Measurements from ENCODE around the gene G6PD.
A peak's percentile ranks its signal among the peaks of the same experiment; 100 is the strongest.
"Not testable (repeated sequence)": the region's sequence is repeated elsewhere in the genome, so short reads cannot be mapped to it uniquely, and the experiment has no call there.

Gene G6PD

DNA sequence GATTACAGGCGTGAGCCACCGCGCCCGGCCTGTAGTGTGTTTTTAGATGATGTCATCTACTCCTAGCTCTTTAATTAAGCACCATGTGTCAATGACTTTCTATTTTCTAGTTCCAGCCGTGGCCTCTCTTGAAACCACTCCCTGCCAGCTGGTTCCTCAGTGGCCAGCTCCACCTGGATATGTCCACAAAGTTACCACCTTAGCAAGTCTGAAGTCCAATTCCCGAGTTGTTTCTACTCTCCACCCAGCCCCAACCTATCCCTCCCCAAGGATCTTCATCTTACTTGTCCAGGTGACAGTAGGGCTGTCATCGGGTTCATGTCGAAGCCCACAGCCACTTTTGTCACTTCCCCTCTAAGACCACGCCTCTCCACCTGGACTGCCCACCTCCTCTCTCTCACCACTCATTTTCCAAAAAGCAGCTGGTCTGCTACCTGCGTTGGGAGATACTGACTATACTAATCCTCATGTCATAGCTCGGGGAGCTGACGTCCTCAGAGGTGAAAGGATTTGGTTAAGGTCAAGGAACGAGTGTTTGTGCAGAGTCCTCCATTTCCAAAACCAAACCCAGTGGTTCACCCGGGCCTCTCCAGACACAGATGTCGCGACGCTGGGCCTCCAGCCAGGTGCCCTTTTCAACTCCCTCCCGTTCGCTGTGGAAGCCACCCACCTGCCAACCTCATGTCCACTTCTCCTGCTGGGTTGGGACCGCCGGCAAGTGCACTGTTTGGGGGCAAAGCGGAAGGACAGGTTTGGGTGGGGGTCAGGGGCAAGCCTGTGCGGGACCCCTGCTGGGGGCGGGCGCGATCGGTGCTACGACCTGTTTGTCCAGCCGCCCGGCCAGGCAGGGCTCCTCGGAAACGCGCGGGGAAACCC, 31.3 kb downstream of the G6PD start:
- DNase-seq (ENCODE audit: low read depth), result no peak

DNA sequence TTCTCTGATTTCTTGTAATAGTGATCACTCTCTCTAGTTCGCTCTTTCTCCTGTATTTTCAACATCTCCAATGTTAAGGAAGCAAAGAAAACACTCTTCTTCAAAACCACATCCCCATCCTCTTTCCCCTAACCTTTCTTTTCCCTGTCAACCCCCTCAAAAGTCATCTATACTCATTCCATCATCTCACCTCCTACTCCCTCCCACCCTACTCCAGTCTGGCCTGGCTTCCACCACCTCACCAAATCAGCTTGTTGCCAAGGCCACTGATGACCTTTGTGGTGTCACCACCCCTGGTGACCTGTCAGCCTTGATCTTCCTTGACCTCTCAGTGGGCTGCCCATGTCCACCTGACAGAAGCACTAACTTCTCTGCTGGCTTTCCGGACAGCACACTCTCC, 32.9 kb downstream of the G6PD start:
- no peak for DNase-seq (ENCODE audit: low read depth)

DNA sequence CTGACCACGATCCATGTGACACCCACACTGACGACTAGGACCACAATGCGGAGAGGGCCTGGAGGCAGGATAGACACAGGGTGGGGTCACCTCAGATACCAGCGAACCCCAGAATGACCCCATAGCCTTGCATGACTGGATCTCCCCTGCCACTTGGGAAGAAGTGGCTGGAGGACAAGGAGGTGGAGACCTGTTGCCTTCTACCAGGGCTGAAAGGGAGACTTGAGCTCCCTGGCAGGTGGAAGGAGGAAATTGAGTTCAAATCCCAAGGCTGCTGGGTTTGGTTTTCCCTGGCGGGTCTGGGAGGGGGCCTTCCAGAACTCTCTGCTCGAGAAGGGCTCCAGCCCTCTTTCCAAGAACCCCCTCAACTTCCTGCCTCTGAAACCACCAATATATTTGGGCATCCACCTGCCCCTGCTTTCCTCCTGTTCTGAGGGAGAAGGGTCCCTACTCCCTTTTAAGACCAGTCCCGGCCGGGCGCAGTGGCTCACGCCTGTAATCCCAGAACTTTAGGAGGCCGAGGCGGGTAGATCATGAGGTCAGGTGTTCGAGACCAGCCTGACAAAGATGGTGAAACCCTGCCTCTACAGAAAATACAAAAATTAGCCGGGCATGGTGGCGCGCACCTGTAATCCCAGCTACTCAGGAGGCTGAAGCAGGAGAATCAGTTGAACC, 33.6 kb downstream of the G6PD start:
- DNase-seq (ENCODE audit: low read depth), result no peak

DNA sequence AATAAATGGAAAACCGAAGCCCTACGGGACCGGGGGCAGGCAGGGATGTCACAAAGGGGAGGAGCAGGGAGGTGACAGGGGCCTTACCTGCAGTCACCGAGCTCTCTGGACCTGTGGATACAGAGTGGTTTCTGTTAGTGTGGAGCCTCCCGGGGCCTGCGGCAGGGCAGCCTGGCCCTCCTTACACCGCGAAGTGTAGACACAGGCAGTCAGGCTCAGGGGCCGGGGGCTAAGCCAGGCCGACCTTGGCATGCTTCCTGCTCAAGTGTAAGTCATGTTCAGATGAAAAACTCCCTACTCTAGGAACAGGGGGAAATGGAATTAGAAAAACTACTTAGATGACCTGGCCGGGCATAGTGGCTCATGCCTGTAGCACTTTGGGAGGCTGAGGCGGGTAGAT, 34.9 kb downstream of the G6PD start:
- DNase-seq (ENCODE audit: low read depth), result no peak

DNA sequence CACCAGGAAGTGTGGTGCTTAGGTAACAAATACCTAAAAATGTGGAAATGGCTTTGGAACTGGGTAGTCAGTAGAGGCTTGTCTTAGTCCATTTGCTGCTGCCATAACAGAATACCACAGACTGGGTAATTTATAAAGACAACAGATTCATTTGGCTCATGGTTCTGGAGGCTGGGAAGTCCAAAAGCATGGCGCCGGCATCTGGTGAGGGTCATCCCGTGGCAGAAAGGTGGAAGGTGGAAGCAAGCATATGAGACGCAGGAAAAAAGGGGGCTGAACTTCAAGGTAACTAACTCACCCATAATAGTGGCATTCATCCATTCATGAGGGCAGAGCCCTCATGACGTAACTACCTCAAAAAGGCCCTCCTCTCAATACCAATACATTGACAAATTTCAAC, 37.2 kb downstream of the G6PD start:
- DNase-seq (ENCODE audit: low read depth), result no peak

DNA sequence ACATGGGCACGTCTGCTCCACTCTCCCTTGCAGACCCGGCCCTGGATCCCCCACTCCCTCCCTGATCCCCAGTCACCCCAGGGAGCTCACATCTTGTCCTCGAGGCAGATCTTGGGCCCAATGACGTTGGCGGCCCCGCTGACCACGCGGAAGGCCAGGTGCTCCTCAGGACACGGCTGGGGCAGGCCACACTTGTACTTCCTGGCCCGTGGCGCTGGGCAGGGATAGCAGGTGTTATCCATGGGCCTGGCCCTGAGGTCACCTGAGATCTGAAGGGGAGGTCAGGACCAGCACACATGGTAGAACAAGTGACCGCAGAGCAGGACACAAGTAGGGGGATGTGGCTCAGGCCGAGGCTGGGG, 38.3 kb downstream of the G6PD start:
- no peak for DNase-seq (ENCODE audit: low read depth)

DNA sequence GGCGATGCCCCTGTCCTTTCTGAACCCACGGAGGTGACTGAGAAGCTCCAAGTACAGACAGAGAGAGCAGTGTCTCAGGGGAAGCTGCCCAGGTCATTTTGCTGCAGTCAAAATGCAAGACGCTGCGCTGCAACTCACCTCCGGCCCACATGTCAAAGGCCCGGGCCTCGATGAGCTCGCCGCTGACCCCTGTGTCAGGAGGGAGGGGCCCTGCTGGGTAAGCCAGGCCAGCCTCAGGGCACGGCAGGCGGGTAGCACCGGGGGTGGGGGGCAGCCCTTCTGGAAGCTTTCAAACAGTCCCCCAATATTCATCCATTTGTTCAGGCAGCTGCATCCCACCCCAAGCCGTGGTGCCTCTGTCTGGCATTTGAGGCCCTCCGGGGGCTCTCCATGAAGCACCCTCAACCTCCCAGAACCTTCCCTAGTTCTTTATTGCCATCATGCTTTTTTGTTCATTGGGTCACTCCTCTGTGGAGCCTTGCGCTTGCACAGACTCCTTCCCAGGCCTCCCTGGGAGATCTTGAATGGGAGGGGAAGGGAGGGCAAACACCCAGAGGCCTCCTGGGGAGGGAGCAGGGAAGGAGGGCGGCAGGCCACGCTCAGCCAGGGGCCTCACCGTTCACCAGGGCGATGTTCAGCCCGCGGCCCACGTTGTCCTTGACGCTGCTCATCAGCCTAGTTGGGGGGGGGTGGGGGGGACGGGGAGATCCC, 38.8 kb downstream of the G6PD start:
- no peak for DNase-seq (ENCODE audit: low read depth)

DNA sequence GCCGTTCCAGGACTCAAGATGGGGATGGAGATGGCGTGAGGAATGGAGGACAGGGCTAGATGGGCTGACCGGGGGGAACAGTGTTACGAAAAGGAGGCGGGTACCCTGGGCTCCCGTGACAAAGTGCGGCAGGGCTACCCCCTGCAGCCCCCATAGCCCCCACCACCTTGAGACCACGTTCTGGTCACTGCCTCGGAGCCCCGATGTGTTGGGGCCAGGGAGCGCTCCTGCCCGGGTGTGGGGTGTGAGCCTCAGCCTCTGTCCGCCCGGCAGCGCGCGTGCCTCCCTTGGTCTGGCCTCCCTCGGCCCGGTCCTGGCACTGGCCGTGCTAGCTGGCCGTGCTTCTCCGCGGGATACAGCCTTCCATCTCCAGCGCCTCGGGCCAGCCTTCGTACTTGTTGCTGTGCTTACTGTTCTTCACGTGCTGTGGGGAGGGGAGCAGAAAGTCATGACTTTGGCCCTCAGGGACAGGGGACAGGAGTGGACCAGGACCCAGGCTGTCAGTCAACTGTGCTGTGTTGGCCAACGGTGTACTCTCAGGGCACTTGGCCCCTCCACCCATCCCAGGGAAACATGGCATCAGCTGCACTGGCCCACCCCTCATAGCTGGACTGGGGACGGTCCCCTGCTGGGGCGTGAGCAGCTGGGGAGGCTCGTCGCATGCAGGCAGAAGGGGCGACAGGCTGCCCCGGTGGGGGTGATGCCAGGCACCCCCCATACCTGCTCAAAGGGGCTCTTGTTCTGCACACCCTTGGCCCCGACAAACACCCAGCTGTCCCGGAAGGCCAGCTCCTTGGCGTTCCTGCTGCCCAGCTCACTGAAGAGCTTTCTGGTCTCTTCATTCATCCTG, 39.9 kb downstream of the G6PD start:
- DNase-seq (ENCODE audit: low read depth), result no peak

DNA sequence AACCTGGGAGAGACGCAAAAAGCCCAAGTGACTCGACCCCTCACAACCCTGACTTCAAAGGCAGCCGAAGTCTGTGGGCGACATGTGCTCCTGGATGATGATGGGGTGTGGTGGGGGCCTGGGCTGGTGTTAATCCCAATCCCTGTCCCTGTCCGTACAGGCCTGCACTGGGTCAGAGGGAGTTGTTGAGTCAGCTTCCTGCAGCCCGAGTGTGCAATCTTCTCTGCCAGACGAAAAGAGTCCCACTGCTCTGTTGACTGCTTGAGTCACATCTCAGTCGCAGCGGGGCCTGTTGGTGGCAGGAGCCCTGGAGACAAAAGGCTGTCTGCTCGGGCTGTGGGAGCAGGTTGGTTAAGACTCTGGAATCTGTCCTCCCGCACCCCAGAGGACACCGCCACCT, 40.9 kb downstream of the G6PD start:
- DNase-seq (ENCODE audit: low read depth), result no peak

DNA sequence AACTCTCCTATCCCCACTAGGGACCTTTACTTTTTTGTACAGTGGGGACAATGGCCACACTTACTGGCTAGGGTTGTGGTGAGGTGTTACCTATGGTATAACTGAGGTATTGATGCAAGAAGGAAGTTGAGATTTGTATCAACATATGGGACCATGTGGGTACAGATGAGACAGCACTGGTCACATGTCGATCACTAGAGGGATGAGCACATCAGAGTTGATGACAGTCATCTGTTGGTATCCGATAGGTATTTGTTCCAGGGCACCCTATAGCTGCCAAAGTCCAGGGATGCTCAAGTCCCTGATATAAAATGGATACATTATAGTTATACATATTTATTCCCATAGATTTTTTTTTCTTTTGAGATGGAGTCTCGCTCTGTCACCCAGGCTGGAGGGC, 43.7 kb downstream of the G6PD start:
- DNase-seq (ENCODE audit: low read depth), result no peak

DNA sequence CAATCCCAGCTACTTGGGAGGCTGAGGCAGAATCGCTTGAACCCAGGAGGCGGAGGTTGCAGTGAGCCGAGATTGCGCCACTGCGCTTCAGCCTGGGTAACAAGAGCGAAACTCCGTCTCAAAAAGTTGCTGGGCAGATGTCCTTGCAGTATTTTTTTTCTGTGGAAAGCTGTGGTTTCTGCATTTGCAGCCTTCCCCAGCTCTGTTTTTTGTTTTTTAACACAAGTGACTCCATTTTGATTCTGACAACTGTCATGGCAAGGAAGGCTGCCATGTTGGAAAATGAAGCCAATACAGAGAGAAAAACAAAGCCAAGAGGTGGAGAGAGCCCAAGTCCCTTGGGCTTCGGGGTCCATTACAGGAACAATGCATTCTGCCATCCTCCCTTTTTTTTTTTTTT, 44.5 kb downstream of the G6PD start:
- no peak for DNase-seq (ENCODE audit: low read depth)

DNA sequence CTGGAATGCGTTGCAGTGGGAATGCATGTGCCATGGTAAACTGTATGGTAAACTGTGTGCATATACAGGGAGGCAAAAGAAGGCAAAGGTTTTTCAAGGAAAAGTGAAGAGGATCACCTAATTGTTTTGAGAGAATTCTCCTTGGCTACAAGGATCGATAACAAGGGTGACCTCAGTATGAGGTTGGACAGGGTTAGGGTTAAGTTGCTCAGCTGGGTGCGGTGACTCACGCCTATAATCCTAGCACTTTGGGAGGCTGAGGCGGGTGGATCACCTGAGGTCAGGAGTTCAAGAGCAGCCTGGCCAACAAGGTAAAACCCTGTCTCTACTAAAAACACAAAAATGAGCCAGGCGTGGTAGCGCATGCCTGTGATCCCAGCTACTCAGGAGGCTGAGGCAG, 45.2 kb downstream of the G6PD start:
- not testable (repeated sequence) for DNase-seq (ENCODE audit: low read depth)

DNA sequence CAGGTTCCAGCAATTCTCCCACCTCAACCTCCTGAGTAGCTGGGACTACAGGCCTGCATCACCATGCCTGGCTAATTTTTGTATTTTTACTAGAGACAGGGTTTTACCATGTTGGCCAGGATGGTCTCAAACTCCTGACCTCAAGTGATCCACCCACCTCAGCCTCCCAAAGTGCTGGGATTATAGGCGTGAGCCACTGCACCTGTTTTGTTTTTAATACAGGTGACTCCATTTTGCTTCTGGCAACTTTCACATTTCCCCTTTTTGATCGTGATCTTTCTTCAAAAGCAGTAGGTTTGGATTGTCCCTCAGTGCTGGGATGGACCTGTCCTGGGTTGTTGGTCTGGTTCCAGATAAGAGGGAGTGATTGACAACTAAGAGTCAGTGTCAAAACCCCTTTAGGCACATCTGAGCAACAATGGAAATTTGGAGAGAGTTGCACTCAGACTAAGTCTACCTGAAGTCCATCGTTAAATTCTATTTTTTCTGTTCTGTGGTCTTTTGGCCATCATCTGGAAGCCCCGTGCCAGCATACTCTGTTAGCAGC, 50.0 kb downstream of the G6PD start:
- DNase-seq (ENCODE audit: low read depth), result not testable (repeated sequence)

DNA sequence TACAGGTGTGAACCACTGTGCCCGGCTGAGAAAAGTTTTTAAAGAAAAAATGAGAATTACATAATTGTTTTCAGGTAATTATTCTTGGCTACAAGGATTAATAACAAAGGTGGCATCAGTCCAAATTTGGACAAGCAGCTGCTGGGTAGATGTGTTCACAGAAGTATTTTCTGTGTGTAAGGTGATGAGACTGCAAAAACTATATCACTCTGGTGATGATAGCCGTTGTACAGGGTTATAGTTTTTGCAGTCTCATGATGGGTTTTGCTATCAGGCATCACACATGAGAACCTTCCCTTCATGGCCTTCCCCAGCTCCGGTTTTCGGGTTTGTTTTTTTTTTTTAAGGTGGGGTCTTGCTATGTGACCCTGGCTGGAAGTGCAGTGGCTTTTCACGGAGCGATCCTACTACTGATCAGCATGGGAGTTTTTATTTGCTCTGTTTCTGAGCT, 51.1 kb downstream of the G6PD start:
- DNase-seq (ENCODE audit: low read depth), result no peak

DNA sequence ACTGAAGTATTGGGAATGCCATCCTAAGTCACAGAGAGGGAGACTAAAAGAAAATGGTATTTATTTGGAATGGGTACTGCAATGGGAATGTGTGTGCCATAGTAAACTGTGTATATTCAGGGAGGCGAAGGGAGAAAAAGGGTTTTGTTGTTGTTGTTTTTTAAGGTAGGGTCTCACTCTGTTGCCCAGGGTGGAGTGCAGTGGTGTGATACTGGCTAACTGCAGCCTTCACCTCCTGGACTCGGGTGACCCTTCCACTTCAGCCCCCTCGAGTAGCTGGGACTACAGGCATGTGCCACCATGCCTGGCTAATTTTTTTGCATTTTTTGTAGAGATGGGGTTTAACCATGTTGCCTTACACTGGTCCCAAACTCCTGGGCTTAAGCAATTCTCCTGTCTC, 51.9 kb downstream of the G6PD start:
- DNase-seq (ENCODE audit: low read depth), result no peak

DNA sequence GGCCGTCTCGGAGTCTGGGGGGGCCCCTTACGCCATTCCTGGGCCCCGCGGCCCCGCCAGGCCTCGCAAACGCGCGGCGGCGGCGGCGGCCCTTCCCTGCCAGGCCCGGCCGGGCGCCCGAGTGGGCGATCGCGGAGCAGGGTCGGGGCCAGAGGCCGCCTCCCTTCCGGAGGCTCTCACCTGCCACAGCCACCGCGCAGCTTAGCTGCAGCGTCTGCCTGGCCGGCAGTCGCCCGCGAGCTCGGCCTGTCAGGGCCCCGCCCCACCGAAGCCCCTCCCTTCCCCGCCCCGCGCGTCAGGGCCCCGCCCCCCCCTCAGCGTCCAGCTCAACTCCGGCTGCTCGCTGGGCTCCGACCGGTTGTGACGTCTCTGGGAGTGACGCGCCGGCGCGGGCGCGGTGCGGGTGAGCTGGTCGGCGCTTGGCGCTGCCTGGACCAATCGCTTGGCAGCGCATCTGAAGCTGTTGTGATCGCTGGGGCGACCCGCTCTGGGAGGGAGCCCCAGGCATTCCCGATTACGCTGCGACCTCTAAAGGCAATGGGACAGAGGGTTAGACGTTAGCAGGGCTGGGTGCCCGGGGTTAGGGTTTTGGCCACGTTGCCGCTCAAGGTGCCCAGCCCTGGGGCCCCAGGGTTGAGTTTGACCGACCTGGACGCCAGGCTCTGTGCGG, 56.1 kb downstream of the G6PD start, which contains the start of gene SLC10A3:
SLC10A3 (minus strand) TSS at position 216 of the 670 bp plus-strand sequence. CDS start 1,689 bp downstream, outside the sequence.
- peak; percentile 55 for DNase-seq (ENCODE audit: low read depth)

DNA sequence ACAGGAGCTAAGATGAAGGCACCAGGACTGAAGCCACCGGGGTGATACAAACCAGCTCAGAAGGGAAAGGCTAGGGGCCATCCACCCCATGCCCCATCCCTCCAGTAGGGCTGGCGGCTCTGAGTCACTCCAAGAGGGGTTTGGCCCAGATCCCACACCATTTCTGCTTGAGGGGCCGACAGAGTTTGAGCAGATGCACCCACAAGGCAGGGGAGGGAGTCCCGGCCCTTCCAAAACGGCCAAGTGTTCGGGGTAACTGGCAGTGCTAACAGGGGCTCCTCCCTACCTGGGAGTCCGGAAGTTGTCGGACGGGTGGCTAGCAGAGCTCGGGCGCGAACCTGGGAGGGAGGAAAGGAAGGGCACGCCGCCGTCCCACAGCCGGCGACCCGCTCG, 56.6 kb downstream of the G6PD start:
- no peak for DNase-seq (ENCODE audit: low read depth)

DNA sequence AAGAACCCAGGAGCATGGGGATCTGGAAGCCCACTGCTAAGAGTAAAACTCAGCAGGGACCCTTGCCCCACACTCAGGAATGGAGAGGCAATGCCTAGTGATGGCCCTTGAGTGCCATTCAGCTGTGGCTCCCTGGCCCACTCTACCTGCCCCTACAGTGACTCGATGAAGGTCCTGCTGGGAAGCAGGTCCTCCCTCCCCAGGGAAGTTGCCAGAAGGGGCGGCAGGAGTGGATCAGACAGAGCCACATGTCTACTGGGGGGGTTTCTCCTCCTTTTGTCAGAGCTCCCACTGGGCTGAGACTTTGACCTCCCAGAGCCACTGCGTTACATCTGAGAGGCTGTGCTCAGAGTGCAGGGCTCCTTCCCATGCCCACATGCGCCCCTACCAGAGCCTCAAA, 57.5 kb downstream of the G6PD start:
- DNase-seq (ENCODE audit: low read depth), result no peak

DNA sequence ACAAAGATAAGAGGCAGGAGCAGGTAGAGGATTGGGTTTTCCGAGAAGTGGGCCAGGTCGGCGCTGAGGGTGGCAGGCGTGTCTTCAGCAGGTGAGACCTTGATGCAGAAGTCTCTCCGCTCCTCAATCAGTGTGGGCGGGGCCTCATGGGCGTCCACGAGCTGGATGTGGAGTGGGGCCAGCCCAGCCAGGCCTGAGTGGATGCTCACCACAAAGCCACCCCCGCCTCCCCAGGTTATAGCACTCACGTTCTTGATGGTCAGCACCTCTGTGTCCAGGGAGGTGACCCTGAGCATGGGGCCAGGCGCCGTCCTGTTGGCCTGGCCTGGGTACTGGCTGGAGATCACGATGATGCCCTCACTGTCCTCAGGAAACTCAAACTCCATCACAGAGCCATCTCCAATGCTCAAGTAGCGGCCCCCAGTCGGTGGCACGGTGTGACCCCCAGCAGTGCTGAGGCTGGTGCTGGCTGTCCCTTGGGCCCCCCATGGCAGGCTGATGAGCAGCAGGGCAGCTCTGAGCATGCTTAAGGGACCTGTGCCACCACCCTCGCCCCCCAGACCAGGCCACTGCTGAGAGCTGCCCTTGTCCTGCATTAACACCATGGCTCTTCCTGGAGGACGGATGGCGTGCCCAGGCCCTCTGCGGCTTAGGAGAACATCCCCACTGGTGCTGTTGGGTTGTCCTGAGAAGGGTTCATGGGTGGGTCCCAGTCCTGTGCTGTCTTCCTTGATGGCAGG, 58.1 kb downstream of the G6PD start:
- no peak for DNase-seq (ENCODE audit: low read depth)

All from non-pigmented ciliary epithelial cell (primary cell).